HG02840 (cell line): ENCODE data around the gene CAMK2G.
A peak's percentile ranks its signal among the peaks of the same experiment; 100 is the strongest.

ENCODE experiments used
- ATAC-seq: cut with Tn5 transposase; IDR thresholded peaks from one replicate; pipeline ENCODE4 v1.9.1; 2021; ENCODE audit warnings: mild to moderate bottlenecking, moderate library complexity, moderate number of reproducible peaks; ENCODE audit not compliant: unreplicated experiment, low FRiP score

The CAMK2G gene

DNA sequence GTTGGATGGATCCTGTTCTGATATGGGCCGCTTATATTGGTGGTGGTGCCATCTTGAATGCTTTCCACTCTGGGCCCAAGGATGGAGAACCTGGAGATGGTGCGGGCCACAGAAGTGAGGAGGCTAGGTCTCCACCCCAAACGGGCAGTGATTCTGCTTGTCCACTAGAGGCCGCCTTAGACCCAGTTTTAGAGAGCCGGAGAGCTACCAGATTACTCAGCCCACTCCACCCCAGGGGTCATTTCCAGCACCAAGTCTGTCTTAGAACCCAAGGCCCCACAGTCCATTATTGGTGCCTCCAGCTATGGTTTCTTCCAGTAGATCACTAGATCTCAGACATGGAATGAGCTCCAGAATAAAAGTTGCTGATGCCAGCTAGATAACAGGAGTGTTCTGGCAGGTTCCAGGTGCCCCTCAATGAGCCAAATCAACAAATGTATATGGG is 11.8 kb upstream of the CAMK2G start:
- ATAC-seq = peak; percentile 57

DNA sequence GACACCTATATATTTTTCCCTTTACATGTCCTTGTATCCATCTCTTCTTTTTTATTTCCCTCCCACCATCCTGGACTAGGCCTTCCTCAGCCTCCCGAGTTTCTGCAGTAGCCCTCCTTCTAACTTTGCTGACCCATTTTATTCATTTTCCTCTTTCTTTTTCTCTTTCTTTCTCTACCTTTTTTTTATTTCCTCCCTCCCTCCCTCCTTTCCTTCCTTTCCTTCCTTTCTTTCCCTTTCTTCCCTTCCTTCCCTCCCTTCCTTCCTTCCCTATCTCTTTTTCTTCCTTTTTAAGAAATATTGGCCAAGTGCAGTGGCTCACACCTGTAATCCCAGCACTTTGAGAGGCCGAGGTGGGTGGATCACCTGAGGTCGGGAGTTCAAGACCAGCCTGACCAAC is 9.7 kb upstream of the CAMK2G start:
- no peak for ATAC-seq

DNA sequence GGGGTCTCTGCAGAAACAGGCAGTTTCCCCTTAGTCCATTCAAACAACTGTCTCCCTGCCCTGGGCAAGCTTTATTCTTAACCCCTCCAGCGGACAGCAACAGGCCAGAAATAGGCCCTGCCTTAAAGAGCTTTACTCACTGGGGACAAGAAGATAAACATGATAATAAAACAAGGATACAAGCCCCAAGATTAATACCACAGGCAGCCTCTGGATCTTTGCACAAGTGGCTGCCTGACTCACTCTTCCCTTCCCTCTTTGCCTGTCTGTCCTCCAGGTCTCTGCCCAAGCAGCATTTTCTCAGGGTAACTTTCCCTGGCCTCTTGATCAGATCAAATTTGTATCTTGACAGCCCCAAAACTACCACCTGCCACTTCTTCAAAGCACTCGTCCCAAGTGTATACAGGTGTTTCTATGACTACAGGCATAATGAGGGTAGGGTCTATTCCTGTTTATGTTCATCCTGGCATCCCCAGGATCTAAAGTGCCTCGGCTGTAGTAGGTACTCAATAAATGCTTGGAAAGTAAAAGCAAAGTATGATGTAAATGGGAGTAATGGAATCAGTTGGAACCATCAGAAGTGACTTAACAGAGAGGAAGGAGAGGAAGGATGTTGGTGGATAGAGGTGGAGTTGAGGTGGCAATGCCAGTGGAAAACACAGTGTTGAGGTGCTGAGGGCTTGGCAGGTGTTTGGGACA is 7.0 kb upstream of the CAMK2G start:
- ATAC-seq = no peak

- peak; percentile 64 for ATAC-seq
Measured at GRCh38 chr10:73879296-73880173, 5.2 kb upstream of the CAMK2G start.

- no peak for ATAC-seq
Measured at GRCh38 chr10:73878365-73878764, 4.0 kb upstream of the CAMK2G start.

- no peak for ATAC-seq
Measured at GRCh38 chr10:73877533-73878160, 3.3 kb upstream of the CAMK2G start.

- no peak for ATAC-seq
Measured at GRCh38 chr10:73876971-73877370, 2.6 kb upstream of the CAMK2G start.

DNA sequence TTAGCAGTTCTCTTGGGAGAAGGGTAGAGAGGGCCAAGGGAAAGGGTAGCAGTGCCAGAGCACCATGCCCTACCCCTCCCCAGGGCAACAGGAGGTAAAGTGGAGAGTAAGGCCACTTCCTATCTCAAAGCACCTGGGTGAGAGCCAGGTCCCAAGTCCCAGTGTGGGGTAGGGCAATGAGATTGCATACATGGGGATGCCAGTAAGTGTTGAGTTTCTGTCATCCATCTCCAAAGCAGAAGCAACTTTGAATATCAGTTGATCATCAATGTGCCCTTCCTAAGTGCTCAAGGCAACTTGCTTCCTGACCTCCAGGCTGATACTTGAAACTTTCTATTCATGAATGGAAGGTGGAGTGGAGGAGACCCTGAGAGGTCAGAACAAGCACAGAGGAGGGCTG is 2.2 kb upstream of the CAMK2G start:
- no peak for ATAC-seq

DNA sequence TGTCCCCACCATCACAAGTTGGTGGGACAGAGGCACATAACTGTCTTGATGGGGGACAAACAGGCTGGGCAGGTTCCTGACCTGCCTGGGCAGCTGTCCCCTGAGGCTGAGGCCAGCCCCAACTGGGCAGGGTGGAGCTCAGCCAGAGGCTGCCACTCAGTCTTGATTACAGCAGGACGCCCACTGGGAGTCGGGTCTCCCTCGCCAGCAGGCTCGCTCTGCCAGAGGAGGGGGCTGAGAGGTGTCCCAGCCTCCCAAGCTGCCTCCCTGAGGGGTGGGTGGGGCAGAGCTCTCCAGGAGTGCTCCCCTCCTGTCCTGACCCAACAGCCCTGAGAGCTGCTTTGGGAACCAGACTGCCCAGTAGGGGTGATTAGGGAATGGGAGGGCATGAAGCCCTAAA is 1.8 kb upstream of the CAMK2G start:
- no peak for ATAC-seq

GRCh38 chr10:73875139-73875475 is 752 bp upstream of the CAMK2G start:
- ATAC-seq = no peak

DNA sequence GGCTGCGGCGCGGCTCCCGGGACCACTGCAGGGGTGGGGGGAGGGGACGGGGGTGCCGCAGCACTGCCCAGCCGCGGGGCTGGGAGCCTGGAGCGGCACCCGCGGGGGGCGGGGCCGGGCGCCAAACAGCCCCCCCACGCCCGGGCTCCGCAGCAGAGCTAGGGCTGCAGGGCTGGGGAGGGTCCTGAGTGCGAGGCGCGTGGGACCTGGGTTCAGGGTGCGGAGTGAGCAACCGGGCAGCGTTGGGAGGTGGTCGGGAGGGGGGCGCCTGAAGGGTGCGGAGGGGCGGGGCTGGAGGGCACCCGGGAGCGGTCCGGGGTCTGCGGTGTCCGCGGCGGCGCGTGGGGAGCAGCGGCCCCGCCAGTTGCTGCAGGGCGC is 528 bp downstream of the CAMK2G start:
- peak; percentile 7 for ATAC-seq

- ATAC-seq = no peak
Measured at GRCh38 chr10:73873142-73873837, 1.1 kb downstream of the CAMK2G start.

- ATAC-seq = no peak
Measured at GRCh38 chr10:73872190-73872710, 2.1 kb downstream of the CAMK2G start.

GRCh38 chr10:73871295-73872189 is 2.8 kb downstream of the CAMK2G start:
- ATAC-seq = no peak

- ATAC-seq = no peak
Measured at GRCh38 chr10:73868655-73869195, 5.6 kb downstream of the CAMK2G start.

DNA sequence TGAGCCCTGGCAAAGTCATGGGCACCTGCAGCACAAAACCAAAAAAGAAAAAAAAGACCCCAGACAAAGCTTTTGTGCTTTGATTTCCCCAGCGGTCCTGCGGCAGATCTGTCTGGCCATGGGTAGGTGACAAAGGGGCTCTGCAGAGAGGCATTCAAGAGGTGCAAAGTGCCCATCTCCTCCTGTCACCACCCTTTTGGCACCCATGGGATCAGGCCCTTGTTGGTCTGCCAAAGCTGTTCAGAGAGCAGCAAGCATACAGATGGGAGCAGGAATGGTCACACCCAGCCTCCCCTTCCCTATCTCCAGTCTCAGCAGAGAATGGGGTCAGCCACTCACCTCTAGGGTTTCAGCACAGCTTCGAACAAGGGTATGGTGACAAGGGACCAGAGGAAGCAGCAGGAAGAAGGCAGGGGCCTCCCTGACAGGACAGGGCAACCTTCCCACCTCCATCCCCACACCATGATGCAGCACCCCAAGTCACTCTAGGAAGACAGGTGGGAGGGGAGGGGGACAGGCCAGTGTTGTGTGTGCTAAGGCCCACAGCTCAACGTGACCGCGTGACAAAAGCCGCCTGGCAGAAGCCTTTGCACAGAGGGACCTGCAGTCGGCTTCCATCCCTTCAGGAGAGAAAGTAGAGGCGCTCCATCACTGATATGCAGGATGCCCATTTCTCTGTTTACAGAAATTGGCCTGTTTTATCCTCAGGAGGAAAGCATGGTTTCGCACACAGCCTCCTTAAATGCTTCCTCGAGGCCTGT is 6.3 kb downstream of the CAMK2G start:
- ATAC-seq = no peak

DNA sequence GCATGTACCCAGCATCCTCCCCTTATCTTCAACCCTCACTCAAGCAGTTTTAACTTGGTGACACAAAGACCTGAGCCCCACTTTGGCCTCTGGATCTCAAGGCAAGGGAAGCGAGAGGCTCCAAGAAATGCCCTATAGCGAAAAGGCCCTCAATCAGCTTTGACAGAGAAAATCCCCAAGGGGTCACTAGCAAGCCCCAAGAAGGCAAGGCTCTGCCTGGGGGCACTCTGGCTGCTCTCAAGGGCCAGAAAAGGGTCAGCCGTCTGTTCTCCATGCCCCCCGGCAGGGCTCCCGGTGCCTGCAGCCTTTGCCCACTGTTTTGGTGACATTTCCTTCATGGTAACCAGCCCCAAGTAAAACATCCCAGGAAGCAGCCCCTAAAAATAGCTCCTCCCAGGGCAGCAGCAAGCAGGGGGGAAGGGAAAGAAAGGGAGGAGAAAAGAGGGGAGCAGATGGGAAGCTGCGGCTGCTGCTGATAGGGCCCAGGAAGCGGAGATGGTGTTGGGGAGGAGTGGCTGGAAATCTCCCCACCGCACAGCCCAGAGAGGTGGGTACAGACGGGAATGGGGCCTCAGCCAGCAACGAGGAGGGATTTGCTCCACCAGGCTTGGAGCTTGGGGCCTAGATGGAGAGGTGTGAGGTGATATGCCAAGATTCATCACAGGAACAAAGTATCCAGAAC is 7.1 kb downstream of the CAMK2G start:
- no peak for ATAC-seq

- no peak for ATAC-seq
Measured at GRCh38 chr10:73866621-73867020, 7.7 kb downstream of the CAMK2G start.
